SH-SY5Y (cell line): Measurements from ENCODE around the gene FIGN.

Experiments used
- GATA2 ChIP-seq: IDR thresholded peaks from 2 replicates; pipeline ENCODE4 v1.6.1; 2011; ENCODE audit warnings: mild to moderate bottlenecking, low read depth, low read length
- GATA3 ChIP-seq: IDR thresholded peaks from 2 replicates; pipeline ENCODE4 v1.6.1; 2011; ENCODE audit warnings: low read depth, mild to moderate bottlenecking, low read length, moderate library complexity

Gene FIGN

DNA sequence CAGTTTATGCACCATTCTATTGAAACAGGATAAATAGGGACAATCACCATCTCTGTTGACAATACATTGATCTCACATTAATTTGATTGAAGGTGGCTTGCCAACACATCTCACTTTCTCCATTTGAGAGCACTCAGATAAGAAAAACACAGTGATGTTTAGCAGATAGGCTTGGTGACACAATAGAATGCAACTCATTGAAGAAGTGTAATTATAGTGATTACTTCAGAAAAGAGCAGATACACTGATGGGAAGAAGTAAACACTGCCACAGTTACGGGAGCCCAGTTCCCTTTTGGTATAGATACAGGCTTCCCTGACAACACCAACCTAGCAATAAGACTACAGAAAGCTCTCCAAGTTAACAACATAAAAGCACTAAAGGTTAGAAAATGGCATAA is 89.1 kb downstream of the FIGN start:
- TF ChIP-seq GATA3 (no peak), GATA2 (no peak)

DNA sequence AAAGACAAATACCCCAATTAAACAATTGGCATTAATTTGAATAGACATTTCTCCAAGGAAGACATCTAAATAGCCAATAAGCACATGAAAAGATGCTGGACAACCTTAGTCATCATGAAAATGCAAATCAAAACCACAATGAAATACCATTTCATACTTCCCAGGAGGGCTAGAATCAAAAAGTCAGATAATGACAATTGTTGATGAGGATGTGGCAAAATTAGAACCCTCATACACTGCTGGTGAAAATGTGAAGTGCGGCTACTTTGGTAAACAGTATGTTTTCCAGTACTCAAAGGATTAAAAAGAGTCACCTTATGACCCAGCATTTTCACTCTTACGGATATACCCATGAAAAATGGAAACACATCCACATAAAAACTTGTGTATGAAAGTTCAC is 91.6 kb downstream of the FIGN start:
- TF ChIP-seq GATA3: no peak
- TF ChIP-seq GATA2: no peak

DNA sequence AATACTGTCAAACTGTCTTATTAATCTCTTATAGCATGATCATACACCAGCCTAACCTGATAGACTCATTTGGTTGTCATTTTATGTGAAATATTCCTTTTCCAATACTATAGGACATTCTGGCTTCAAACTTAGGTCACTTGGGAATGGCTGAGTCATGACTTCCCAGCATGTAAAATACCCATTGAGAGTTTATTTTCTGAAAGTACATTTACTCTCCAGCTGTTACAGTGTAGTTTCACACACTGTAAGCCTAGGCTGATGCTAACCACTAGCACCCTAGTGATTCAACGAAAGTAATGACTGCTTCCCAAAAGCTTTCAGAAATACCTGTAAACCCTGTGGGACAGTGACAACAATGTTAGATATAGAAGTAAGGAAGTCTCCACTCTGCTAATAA is 93.8 kb downstream of the FIGN start:
- no peak for TF ChIP-seq GATA3
- TF ChIP-seq GATA2: no peak

DNA sequence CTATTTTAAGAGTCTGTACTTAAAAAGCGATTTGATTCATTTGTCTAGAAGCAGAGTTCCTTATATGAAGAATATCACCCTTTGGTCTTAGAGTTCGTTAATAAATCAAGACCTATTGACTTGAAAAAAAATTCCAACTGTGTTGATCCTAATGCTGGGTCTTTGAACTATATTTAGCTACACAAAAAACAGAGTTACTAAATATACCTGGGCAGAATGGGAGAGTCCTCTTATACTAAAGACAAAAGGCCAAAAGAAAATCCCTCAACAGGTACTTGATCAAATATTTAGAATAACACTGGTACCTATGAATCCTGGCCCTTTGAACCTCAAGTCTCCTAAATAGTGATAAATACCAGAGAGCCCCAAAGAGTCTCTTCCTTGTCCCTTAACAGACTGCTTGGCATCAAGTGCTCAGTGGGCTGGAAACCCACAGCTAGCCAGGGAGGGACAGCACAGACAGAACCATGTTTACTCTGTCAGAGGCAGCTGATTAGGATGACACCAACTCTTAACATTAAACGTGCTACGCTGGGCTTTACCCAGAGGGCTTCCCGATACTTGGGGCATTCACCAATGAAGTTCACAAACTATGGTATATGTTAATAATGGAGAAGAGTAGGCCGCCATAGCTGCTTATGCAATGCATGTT is 95.1 kb downstream of the FIGN start:
- TF ChIP-seq GATA2 (no peak), GATA3 (no peak)

DNA sequence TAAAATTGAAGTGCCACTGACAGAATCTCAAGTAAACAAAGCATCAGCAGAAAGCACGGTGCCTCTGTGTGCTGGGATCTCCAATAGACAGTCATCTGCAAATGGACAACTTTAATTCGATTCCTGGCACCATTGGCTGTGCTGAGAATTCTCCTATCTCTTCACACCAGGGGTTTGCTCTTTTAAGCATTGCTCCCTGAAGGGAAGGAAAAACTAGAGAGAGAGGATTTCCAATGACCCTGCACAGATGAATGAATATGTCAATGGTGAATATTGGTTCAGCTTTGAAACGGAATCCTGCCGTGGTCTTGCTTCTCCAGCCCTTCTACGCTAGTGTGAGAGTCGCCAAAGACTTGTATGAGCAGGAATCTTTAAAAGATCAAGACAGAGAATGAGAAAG is 97.9 kb downstream of the FIGN start:
- TF ChIP-seq GATA2: no peak
- no peak for TF ChIP-seq GATA3

DNA sequence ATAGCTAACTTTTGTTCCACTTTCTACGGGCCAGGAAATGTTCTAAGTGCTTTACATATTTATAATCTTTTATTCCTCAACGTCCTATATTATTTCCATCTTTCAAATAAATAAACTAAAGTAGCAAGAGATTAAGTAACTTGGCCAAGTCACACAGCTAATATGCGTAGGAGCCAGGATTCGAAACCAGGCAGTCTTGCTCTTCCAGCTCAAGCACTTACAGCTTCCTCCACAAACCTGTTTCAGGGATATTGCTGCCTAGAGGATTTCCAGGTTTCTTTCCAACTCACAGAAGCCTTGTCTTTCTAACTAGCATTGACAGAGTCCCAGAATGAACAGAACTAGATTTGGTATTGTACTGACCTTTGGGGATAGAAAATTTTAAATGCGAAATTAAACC is 102.5 kb downstream of the FIGN start:
- TF ChIP-seq GATA3: no peak
- TF ChIP-seq GATA2: no peak

DNA sequence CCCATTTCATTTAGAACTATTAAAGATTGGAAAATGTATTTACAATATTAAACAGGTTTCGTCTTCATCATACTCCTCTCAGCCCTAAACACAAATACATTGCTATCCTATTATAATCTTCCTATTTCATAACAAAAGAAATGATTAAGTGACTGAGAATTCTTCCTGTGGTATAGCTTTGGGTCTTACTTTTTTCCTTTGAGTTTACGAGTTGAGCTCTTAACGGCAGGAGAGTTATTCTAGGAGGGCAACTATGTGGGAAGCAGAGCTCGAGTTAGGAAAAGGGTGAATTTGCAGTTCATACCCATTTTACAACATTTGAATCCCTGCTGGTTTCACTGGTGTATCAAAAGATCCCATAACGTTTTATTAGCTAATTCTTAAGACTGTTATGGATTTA is 105.0 kb downstream of the FIGN start:
- no peak for TF ChIP-seq GATA3
- no peak for TF ChIP-seq GATA2

DNA sequence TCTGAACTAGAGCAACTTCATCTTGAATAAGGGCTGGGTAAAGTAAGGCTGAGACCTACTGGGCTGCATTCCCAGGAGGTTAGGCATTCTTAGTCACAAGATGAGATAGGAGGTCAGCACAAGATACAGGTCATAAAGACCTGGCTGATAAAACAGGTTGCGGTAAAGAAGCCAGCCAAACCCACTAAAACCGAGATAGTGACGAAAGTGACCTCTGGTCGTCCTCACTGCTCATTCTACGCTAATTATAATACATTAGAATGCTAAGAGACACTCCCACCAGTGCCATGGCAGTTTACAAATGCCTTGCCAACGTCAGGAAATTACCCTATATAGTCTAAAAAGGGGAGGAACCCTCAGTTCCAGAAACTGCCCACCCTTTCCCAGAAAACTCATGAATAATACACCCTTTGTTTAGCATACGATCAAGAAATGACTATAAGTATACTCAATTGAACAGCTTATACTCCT is 109.1 kb downstream of the FIGN start:
- no peak for TF ChIP-seq GATA3
- TF ChIP-seq GATA2: no peak

DNA sequence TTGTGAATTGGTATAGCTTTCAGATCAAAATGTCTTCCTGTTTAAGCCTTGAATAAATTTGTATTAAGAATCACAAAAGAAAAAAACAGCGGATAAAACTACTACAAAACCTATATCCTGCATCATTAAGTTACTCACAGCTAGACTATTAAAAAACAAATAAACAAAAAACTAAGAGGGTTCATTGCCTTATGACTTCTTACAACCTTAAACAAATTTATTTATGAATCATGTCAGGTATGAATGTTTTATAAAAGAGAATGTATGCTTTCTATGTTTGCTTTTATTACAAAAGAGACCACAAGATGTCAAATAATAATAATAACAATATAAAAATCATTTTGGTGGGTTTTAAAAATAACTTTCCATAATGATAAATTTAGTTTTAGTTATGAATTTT is 109.6 kb downstream of the FIGN start:
- TF ChIP-seq GATA3 (no peak), GATA2 (no peak)

DNA sequence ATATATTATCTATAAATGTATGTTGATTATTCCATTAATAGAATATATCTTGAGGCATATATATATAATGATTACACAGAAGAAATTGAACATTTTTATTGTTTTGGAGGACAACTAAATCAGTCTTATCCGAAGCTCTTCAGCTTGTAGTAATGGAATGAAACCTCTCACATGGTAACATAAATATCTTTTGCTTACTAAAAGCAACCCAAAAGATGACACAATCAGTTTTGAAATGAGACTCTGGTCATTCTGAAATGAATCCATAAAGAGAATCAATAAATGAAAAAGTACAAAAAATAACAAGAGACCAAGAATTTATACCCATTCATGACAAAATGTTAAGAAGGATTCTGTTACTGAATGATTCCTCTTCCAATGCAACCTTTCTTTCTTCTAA is 110.2 kb downstream of the FIGN start:
- TF ChIP-seq GATA3 (no peak), GATA2 (no peak)

DNA sequence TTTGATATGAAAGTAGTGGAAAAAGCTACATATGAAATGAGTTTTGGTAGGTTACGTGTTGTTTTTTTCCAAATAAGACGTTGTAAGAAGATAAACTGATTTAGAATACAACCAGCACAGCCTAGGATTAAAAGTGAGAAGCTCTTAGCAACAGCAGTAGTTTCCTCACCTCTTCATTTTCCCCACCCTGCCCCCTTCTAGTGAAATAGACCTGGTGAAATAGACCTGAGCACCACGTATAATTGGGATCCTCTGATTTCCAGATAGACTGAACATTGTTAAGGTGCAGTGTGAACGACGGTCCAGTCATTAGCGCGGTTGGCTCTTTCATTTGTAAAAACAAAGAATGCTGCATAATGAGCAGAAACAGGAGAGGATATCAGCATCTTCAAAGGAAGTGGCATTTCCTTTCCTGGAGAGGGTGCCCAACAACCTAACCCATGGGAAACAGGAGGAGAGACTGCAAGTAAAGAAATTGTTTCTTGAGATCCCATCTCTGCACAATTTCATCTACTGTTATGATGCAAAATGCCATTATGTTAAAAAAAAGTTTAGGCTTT is 114.3 kb downstream of the FIGN start:
- TF ChIP-seq GATA2 (no peak), GATA3 (no peak)

DNA sequence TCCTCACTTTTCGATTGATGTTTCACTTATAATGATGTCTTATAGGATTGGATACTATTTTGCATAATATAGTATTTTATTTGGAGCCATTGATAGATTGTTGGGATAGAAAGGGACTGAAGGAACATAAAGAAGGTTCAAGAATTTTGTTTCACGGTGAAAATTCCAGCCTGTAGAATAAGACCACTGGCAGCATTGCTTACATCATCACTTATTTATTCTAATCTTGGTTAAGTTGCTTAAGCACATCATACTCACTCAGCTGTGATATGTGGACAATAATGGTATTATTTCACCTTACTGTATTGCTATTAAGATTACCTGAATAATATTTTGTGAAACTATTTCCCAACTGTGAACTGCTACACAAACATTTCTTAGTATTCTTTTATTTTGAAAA is 118.3 kb downstream of the FIGN start:
- TF ChIP-seq GATA2 (no peak), GATA3 (no peak)

DNA sequence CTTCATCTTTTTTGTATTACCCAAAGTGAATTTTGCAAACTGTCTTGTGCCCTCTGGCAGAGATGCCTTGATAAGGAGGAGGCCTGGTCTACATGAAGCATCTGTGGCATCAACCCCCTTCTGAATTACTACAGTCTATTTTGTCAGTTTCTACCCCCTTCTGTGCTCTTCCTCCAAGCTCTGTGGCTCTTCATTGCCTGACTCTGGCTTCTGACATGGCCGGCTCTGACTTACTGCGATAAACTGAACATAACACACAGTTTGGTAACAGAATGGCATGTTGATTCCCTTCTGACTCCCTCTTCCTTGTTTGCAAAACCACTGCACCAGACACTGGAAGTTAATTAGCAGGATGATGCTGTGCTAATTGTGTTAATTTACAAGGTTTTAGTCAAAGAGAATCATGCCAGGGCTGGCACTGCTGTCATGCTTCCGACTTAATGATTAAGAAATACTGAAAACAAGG is 122.5 kb downstream of the FIGN start:
- TF ChIP-seq GATA2 (peak; percentile 93), GATA3 (peak; percentile 93)

DNA sequence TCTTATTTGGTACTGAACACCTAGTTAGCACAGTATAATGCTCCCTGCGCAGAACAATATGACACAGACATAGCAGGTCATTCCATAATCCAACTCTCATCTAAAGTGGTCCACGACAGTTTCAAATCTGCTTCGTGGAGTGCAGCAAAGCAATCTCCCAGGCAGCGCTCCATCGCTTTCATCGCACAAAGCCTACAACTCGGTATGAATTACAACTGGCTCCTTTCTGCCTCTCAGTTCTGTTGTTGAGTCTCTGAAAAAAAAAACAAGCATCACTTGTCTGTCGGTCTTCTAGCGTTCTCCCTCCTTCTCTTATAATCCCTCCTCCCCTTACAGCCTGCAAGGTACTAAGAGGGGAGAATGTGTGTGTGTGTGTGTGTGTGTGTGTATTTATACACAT is 123.5 kb downstream of the FIGN start:
- no peak for TF ChIP-seq GATA2
- TF ChIP-seq GATA3: no peak

DNA sequence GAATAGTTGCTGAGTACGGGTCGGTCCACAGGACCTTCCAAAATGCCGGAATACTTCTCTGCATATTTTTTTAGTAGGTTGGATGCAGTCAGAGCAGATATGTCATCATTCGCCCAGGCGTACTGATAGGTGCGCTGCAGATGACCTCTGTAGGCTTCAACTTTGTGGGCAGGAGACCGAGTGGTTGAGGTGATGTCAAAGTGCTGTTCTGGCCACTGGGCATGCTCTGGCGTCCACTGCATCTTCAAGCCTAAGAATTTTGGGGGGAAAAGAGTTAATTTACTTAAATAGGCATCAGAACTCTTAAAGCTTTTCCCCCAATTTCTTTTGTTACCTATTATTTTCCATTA is 124.3 kb downstream of the FIGN start:
- TF ChIP-seq GATA2: no peak
- no peak for TF ChIP-seq GATA3
